GM18520 (cell line): ENCODE data around the gene SOX8.
"Not testable (repeated sequence)": the region's sequence is repeated elsewhere in the genome, so short reads cannot be mapped to it uniquely, and the experiment has no call there.

Source experiments
- ATAC-seq: cut with Tn5 transposase; IDR thresholded peaks from one replicate; pipeline ENCODE4 v1.9.1; 2021; ENCODE audit not compliant: unreplicated experiment

The SOX8 gene

GRCh38 chr16:953818-954217 is 27.8 kb upstream of the SOX8 start:
- not testable (repeated sequence) for ATAC-seq

- ATAC-seq = not testable (repeated sequence)
Measured at GRCh38 chr16:955766-956165, 25.8 kb upstream of the SOX8 start.

GRCh38 chr16:959232-960040 is 22.1 kb upstream of the SOX8 start:
- ATAC-seq = no peak

DNA sequence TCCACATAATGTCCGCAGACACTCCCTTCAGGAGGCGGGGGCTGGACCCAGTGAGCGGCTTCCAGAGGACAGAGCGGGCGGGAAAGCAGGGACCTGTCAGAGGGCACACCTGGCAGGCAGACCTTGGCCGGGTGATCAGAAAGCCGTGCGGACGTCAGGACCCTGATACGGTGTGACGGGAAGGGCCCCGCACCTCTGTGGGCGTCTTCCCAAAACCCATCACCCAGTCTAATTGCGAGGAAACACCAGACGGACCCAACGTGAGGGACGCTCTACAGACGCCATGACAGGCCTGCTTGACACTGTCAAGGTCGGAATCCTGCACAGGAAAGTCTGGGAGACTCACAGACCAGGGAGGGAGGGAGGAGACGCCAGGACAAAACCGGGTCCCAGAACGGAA is 19.2 kb upstream of the SOX8 start:
- ATAC-seq = no peak

- ATAC-seq = no peak
Measured at GRCh38 chr16:962901-963814, 18.4 kb upstream of the SOX8 start.

DNA sequence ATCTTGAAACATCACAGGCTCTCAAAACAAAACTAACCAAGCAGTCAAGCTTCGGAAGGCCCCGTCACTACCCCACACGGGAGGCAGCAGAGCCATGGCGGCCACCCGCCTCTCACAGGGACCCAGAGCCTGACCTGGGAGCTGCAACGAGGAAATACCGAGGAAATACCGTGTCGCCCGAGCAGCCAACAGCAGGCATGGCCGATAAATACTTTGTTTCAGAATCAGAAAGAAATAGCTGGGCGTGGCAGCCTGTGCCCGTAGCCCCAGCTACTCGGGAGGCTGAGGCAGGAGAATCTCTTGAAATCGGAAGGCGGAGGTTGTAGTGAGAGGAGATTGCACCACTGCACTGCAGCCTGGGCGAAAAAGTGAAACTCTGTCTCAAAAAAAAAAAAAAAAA is 17.7 kb upstream of the SOX8 start:
- no peak for ATAC-seq

DNA sequence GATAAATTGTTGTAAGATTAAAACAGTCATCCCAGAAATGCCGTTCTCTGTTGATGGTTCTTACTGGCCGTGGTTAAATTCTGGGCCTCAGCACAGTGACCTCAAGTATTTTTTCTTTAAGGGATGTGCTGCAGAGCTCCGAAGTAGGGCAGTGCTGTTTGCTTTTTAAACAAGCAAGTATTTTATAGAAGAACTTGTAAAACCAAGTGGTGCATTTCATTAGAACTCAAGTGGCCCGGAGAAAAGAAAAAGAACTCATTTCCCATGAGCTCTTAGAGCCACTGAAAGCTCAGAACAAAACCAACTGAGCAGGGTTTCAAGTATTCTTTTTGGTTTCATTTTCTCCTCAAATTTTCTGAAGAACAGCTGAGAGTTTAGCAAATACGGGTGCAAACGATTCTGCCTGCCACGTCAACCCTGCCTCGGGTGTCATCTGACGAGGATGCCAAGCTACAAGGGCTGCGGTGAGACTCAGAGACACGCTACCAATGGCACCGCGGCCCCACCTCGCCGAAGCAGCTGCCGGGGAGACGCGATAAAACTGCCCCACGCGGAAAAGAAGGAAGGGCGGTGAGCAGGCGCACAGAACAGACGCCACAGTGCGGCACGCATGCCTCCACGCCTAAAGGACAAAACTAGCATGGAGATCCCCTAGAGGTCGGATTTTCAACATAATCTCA is 17.1 kb upstream of the SOX8 start:
- ATAC-seq = no peak

GRCh38 chr16:965036-965395 is 16.6 kb upstream of the SOX8 start:
- no peak for ATAC-seq

DNA sequence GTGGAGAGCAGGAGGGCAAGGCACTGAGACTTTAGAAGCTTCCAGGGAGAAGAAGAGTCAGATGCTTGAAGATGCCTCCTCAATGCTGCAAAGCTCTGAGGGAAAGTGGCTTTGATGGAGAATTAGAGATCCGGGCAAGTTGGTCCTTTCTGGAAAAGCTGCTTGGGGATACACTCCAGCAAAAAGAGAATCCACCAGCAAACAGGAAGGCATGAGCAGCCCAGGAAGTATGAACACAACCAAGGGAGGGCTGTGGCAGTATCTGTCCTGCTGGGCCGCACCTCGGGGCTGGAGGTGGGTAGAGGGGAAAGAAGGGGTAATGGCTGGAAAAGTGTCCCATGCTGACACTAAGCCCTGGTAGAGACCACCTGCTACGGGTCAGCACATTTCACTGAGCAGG is 16.1 kb upstream of the SOX8 start:
- no peak for ATAC-seq

DNA sequence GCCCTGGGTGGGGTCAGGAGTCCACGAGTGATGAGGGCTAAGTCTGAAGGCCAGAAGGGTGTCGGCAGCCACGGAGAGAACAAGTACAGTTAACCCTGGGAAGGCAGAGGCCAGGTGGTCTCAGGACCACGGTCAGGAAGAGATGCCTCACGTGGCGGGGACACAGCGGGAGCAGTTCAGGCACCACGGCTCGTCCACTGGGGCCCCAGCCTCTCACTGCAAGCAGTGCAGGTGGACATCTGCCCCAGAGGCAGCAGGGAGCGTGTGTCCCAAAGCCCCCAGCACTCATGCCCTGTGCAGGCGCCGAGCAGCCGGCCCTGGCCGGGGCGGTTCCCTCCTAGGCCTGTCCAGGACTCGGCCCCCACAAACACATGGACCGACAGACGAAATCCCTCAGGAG is 15.5 kb upstream of the SOX8 start:
- no peak for ATAC-seq

- no peak for ATAC-seq
Measured at GRCh38 chr16:966505-966904, 15.1 kb upstream of the SOX8 start.

DNA sequence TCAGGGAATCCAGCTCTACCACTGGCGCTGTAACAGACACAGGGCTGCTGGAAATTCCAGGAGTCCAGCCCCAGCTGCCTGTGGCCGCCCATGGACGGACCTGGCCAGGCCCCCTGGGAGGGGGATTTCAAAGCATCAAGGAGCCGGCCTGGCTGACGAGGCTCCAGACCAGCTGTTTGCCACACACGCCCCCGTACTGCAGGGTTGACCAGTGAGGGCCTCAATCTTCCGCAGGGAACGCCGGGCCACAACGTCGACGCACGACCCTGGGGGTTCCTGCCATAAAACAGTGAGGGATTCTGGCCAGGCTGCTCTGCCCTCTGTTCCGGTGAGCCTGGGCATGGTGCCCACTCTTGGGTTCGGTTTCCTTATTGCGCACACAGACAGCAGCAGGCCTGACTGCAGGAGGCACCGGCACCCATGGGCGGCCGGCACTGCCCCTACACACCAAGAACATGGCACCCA is 14.5 kb upstream of the SOX8 start:
- no peak for ATAC-seq

- no peak for ATAC-seq
Measured at GRCh38 chr16:967546-968295, 13.8 kb upstream of the SOX8 start.

- ATAC-seq = no peak
Measured at GRCh38 chr16:968620-969019, 12.9 kb upstream of the SOX8 start.

DNA sequence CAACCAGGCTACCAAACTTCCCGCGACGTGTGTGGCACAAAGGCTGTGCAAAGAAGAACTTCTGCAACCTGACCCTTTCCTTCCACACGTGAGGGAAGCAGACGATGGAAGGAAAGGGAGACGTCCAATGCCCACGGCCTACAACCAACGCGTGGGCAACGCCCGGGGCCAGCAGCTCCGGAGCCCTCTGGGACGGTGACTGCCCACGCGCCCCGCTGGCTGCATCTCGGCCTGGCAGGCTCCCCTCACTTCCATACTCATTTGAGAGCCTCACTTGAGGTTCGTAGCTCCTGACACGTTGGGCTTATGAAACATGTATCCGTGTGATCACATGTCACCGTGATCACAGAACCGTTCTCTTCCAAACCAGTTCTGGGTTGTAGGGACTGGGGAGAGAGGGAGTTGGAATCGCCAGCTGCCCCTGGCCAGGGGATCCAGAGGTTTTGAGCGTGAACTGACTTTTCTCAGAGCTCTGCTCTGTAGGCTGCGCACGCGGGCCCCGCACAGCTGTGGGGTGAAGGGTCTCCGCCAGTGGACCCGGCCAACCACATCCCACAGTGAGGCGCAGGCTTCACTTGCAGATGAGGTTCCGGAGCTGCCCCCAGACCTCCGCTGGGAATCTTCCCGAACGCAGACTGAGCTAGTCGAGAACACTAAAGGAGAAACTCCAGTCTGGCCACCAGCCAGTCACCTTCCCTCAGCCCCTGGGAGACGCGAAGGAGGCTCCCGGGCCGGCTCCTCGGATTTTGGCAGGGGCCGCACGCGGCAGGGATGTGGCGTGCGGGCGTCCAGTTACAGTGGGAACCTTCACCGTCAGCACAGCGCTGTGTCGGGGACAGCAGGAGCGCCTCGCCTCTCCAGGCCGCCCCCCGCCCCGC is 11.8 kb upstream of the SOX8 start:
- ATAC-seq = no peak

DNA sequence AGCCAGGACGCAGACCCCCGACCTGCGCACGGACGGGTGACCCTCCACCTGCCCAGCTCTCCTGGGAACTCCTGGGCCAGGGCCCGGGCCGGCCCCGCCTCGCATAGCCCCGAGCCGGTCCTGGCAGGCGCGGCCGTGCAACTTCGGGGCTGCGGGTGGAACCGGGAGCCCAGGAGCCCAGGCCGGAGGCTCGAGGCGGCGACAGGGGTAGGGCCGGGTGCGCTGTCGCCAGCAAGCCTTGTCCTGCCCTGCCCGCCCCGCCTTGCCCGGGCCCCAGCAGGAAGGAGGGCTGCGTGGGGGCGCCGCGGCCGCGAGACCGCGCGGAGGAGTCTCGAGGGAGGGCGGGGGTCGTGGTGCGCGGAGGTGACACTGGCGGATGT is 11.2 kb upstream of the SOX8 start:
- no peak for ATAC-seq

GRCh38 chr16:970766-971581 is 10.6 kb upstream of the SOX8 start, which contains the start of gene LMF1:
TSS of gene LMF1 (minus strand) at chr16:970984. CDS start at chr16:970980, 4 bp downstream.
- peak; percentile 63 for ATAC-seq

- ATAC-seq = no peak
Measured at GRCh38 chr16:971582-971905, 10.0 kb upstream of the SOX8 start.

GRCh38 chr16:971981-972315 is 9.6 kb upstream of the SOX8 start:
- no peak for ATAC-seq
